HG03521 (cell line): ENCODE measurements around the gene TARP.

Experiments
- ATAC-seq: cut with Tn5 transposase; IDR thresholded peaks from one replicate; pipeline ENCODE4 v1.9.1; 2021; ENCODE audit warnings: mild to moderate bottlenecking, moderate library complexity; ENCODE audit not compliant: unreplicated experiment

TARP gene

DNA sequence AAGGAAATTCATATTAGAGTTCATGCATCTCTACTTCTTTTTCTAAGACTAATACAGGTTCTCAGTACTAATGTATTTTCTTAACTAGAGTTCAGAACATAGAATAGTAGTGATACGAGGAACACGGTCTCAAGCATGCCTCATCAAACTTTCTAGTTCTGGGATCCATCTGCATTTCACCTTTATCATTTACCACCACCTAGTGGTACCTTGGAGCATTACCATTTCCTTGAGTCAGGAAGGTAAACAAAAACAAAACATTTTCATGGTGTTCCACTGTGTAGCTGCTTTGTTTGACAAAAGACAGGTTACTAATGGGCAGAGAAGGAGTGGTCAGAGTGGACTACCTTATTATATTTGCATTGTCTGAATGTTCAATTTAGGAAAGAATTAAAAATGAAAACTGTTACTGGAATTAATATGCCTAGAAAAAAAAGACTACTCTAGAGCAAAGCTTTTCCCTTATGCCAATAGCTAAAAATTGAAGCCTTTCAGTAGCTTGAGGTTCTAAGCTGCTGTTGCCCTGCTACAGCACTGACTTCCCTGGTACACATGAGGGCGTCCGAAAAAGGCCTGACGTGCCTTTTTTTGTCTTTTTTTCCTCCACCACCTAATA is 50.8 kb downstream of the TARP start:
- peak; percentile 60 for ATAC-seq

DNA sequence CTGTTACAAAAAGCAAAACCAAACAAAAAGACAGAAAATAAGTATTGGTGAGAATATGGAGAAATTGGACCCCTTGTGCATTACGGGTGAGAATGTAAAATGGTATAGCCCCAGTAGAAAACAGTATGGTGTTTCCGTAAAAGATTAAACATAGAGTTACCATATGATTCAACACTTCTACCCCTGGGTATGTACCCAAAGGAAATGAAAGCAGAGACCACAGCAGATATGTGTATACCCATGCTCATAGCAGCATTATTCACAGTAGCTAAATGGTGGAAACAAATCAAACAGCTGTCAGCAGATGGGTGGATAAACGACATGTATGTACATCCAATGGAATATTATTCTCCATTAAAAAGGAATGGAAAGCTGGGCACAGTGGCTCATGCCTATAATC is 53.0 kb downstream of the TARP start:
- no peak for ATAC-seq

DNA sequence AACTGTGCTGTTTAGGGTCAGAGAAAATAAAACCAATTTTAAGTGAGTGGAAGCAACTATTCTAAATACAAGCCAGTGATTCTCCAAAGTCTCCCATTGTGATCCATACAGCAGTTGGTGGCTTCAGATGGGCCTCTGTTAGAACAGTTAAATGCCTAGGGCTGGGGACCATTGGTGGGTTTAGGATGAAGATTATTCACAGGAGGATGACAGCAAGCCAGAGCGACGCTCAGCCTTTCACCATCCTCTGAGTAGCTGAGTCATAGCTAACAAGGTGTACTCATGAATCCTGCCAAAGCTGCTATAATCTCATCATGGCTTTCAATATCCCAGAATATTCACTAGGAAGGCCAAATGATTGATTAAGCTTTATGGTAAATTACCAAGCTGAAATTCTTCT is 55.8 kb downstream of the TARP start:
- ATAC-seq, result no peak

DNA sequence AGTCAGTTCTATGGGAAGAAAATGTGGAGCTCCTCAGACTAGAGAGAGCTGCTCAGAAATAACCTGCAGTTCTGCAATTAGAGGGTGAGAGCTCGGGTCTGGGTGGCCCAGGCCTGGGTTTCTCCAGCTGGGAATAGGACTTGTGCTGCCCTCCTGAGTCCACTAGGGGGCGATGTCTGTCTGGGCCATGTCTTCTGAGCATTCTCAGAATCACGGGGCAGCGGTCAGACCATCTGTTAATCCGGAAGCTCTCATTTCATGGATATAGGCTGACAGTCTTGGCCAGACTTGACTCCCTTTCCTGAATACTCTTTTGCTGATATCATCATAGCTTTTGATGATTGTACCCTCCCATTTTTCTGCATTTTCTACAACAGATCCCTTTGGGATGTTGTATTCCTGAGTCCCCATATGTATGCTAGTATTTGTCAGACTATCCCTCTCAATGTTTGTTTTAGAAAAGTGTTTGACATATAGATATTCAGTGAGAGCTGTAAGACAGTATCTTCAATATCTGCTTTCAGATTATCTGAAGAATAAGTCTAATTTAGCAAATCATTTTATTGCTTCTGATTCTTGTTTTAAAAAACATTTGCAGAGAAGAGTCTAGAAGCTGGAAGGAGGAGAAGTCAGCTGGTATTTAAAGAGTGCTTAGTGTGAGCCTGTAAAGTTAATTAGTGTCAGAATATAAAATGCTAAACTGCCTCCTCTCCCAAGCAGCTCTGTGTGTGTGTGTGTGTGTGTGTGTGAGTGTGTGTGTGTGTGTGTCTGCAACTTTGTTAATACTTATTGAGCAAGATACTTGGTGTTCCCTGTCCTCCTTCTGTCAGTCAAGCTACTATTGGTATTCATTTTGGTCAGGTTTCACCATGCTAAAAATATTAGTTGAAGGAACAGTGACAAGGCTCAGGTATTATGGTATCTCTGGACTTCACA is 57.4 kb downstream of the TARP start:
- peak; percentile 93 for ATAC-seq

DNA sequence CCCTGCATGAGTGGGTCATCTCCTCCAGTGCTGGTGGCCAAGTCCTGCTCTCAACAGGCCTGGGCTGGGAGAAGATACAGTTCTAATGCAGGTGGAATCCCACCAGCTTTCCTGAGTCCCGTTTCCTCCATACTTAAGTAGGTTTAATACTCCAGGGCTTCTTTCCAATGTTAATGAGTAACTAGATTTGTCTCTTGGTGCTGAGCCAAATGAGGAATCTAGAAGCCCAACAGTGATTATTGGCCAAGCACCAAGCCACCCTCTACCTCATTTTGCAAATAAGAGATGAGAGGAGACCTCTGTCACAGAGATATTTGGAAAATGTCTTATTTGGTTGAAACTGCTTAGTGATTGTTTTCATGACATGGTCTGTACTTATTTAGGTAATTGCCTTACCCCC is 58.3 kb downstream of the TARP start:
- no peak for ATAC-seq

DNA sequence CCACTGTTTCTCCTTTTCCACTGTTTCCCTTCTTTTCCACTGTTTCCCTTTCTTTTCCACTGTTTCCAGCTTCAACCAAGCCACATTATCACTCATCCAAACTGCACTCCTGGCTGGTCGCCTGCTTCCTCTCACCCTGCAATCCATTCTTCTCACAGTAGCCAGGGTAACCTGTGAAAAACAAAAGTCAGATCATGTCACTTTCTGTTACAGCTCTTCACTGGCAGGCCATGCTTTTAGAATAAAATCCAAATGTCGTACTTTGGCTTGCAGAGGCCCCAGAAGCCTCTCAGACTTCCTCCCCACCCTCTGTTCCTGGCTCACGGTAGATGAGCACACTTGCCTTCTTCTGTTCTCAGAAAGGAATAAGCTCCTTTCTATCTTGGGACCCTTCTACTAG is 61.5 kb downstream of the TARP start:
- no peak for ATAC-seq

DNA sequence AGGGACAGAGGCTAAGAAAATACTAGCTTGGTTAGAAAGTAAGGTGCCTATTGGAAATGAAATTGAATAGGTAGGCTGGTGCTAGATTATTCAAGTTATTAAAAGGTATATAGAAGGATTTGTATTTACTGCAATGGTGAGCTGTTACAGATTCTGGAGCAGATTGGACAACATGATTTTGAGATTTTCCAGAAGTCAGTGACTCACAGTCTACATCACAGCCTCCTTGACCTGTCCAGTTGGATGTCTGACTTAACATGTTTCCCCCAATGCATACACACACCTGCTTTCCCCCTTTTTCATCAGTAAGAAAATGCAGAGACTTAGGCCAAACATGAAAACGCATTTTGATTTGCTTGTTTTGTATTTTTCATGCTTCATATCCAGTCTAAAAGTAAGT is 62.0 kb downstream of the TARP start:
- no peak for ATAC-seq
